WTC11 (cell line): ENCODE measurements around the gene SRR. TPM values are rescaled to one million over a fixed set of nuclear protein-coding genes. Genes with fewer than 3 reads are reported as not detected.

Experiments
- ATAC-seq: fragments of 200-7000 bp; cut with Tn5 transposase; 2 replicates; pipeline ENCODE4 v1.10.0; 2021; ENCODE audit warnings: mild to moderate bottlenecking, moderate library complexity
- CTCF ChIA-PET: fragments of 300-600 bp; sonication (Branson Sonifier 250); formaldehyde crosslinking; loops from one replicate; lab custom pipeline; 2021; ENCODE audit warnings: antibody characterized with exemption; lab: Charles Lee
- POLR2A ChIA-PET: fragments of 350-600 bp; sonication (Branson Sonifier 250); formaldehyde crosslinking; loops from one replicate; lab custom pipeline; 2021; ENCODE audit warnings: antibody characterized with exemption; lab: Charles Lee
- DNase-seq: peaks from one replicate; pipeline ENCODE4 v3.0.0; 2021; ENCODE audit warnings: low spot score
- H3K27ac Mint-ChIP-seq: 2 replicates; pipeline ENCODE4 v1.8.0; 2021; ENCODE audit warnings: mixed read lengths
- H3K27me3 Mint-ChIP-seq: 2 replicates; pipeline ENCODE4 v1.8.0; 2021; ENCODE audit warnings: low read depth, mild to moderate bottlenecking, moderate library complexity, mixed read lengths
- H3K36me3 Mint-ChIP-seq: 2 replicates; pipeline ENCODE4 v1.8.0; 2021; ENCODE audit warnings: mixed read lengths
- H3K4me1 Mint-ChIP-seq: 2 replicates; pipeline ENCODE4 v1.8.0; 2022; ENCODE audit warnings: mixed read lengths
- H3K4me3 Mint-ChIP-seq: 2 replicates; pipeline ENCODE4 v1.8.0; 2021; ENCODE audit warnings: mild to moderate bottlenecking, moderate library complexity, mixed read lengths
- H3K9me3 Mint-ChIP-seq: 2 replicates; pipeline ENCODE4 v1.8.0; 2021; ENCODE audit warnings: mixed read lengths
- CREB1 ChIP-seq: sonication (generic); formaldehyde crosslinking; IDR thresholded peaks from 2 replicates; pipeline ENCODE4 v1.8.0; 2023; ENCODE audit warnings: mild to moderate bottlenecking, missing genetic modification reagents
- CREM ChIP-seq: sonication (generic); formaldehyde crosslinking; IDR thresholded peaks from 2 replicates; pipeline ENCODE4 v1.8.1; 2022; ENCODE audit warnings: mild to moderate bottlenecking, missing genetic modification reagents, moderate library complexity
- FOXK1 ChIP-seq: sonication (generic); formaldehyde crosslinking; IDR thresholded peaks from 2 replicates; pipeline ENCODE4 v1.8.0; 2022; ENCODE audit warnings: mild to moderate bottlenecking, moderate library complexity, missing genetic modification reagents
- FOXP1 ChIP-seq: sonication (generic); formaldehyde crosslinking; IDR thresholded peaks from 2 replicates; pipeline ENCODE4 v1.8.0; 2022; ENCODE audit warnings: missing genetic modification reagents, mild to moderate bottlenecking, moderate library complexity, borderline replicate concordance
- IRF2 ChIP-seq: sonication (generic); formaldehyde crosslinking; IDR thresholded peaks from 2 replicates; pipeline ENCODE4 v1.8.0; 2022; ENCODE audit warnings: low read depth, missing genetic modification reagents, borderline replicate concordance
- SOX15 ChIP-seq: fragments of 250-450 bp; sonication (Bioruptor Pico); IDR thresholded peaks from 2 replicates; pipeline ENCODE4 v1.9.0; 2021; ENCODE audit warnings: mild to moderate bottlenecking
- TCF7 ChIP-seq: sonication (generic); formaldehyde crosslinking; IDR thresholded peaks from 2 replicates; pipeline ENCODE4 v1.8.0; 2022; ENCODE audit warnings: mild to moderate bottlenecking, low read depth, missing genetic modification reagents, moderate library complexity
- ZNF121 ChIP-seq: sonication (generic); formaldehyde crosslinking; IDR thresholded peaks from 2 replicates; pipeline ENCODE4 v1.8.0; 2023; ENCODE audit warnings: missing genetic modification reagents
- ZNF263 ChIP-seq: sonication (generic); formaldehyde crosslinking; IDR thresholded peaks from 2 replicates; pipeline ENCODE4 v1.8.1; 2022; ENCODE audit warnings: low read depth, mild to moderate bottlenecking, moderate library complexity, missing genetic modification reagents
- ZNF317 ChIP-seq: sonication (generic); formaldehyde crosslinking; IDR thresholded peaks from 2 replicates; pipeline ENCODE4 v1.8.1; 2023; ENCODE audit warnings: low read depth, mild to moderate bottlenecking, moderate library complexity, missing genetic modification reagents, borderline replicate concordance
- total RNA-seq: library from RNA; stranded (reverse); gene quantifications from 3 replicates; pipeline ENCODE4 v1.2.3, GENCODE V29; 2021
- TF ChIP-seq, protein P1 (sequence below): fragments of 250-450 bp; sonication (Bioruptor Pico); IDR thresholded peaks from 2 replicates; pipeline ENCODE4 v1.9.0; 2021; ENCODE audit warnings: moderate library complexity, mild to moderate bottlenecking, inconsistent platforms, borderline replicate concordance
- TF ChIP-seq, protein P2 (sequence below): sonication (generic); formaldehyde crosslinking; IDR thresholded peaks from 2 replicates; pipeline ENCODE4 v1.8.0; 2022; ENCODE audit warnings: mild to moderate bottlenecking, missing genetic modification reagents
- TF ChIP-seq, protein P3 (sequence below): sonication (generic); formaldehyde crosslinking; IDR thresholded peaks from 2 replicates; pipeline ENCODE4 v1.8.0; 2023; ENCODE audit warnings: missing genetic modification reagents
- TF ChIP-seq, protein P4 (sequence below): sonication (generic); formaldehyde crosslinking; IDR thresholded peaks from 2 replicates; pipeline ENCODE4 v1.8.1; 2023; ENCODE audit warnings: mild to moderate bottlenecking, missing genetic modification reagents

Gene SRR
- total RNA-seq, 1 experiment from 2014 or later: 5.1 TPM

DNA sequence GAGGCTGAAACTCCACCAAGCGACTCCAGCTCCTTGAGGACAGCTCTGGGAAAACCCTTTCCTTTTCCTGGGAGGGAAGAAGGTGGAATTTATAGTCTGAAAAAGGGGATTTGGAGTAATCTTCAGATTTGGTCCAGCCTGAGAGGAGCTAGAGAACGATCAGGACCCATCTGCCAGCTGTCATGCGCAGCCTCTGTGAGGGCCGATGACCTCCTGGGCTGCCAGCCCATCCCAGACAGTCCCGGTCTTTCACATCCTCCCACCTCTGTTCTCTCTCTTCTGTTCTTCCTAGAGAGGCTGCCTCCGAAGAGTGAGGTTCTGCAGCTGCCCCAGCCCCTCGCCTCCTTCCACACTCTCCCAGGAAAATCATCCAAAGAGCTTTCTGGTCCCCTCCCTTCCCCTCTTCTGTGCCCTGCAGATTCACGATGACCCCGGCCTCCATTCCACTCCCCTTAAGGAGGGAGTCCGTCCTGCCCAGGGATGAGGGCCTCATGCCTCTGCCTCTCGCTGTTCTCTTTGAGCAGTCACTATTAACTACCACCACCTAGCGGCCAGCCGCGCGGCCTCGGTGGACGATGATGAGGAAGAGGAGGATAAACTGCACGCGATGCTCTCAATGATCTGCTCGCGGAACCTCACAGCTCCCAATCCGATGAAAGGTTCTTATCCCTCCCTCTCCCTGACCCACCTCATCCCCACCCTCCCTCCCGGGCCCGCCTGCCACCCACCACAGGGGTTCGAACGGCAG lies 63.2 kb downstream of the SRR start:
- no peaks in the 10 kb centered on the region for H3K36me3 Mint-ChIP-seq
- ATAC-seq: peak; percentile 56
- peak overlapping the region; percentile 68; the same call in 1 of the 2 replicates for H3K27ac Mint-ChIP-seq
- H3K4me3 Mint-ChIP-seq: no peak overlapping the region
- H3K9me3 Mint-ChIP-seq: no peaks in the 10 kb centered on the region
- TF ChIP-seq ZNF121 (CRISPR knock-in tag) (no peak), IRF2 (CRISPR knock-in tag) (no peak)
- TF ChIP-seq, protein P1, sequence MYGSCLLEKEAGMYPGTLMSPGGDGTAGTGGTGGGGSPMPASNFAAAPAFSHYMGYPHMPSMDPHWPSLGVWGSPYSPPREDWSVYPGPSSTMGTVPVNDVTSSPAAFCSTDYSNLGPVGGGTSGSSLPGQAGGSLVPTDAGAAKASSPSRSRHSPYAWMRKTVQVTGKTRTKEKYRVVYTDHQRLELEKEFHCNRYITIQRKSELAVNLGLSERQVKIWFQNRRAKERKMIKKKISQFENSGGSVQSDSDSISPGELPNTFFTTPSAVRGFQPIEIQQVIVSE (CRISPR knock-in tag): no peak
- CTCF ChIA-PET: interaction anchor here (0.5 to 8.1 kb wide), 9 partner anchors 14 to 312 kb away, joined by 3 to 66 read pairs (median 20); partner anchors contain the start of genes SGSM2 and TSR1
- no peaks in the 10 kb centered on the region for H3K27me3 Mint-ChIP-seq
- peak; percentile 72 for DNase-seq
- H3K4me1 Mint-ChIP-seq: peaks cover 12% of the 10 kb centered on the region
- POLR2A ChIA-PET: no interaction called here

DNA sequence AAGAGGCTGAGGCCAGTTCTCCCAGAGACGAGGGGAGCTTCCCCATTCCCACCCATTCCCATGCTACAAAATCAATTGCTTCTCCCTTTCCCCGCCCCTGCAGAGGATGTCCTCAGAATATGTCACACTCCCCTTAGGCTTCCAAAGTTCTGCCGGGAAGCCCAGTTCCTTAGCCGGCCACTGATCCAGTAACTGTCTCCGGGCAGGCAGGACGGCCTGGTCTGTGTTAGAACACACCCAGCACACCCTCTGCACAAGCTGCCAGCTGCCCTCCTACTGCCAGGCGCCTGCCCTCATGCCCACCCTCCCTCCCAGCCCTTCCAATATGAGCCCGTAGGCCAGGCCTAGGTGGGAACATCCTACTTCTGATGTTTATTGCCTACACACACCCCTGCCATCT lies 64.6 kb downstream of the SRR start:
- H3K36me3 Mint-ChIP-seq: no peaks in the 10 kb centered on the region
- no peak for TF ChIP-seq FOXP1 (CRISPR knock-in tag)
- TF ChIP-seq TCF7: no peak
- TF ChIP-seq ZNF317: no peak
- TF ChIP-seq ZNF263: no peak
- TF ChIP-seq CREB1 (CRISPR knock-in tag): no peak
- TF ChIP-seq, protein P2, sequence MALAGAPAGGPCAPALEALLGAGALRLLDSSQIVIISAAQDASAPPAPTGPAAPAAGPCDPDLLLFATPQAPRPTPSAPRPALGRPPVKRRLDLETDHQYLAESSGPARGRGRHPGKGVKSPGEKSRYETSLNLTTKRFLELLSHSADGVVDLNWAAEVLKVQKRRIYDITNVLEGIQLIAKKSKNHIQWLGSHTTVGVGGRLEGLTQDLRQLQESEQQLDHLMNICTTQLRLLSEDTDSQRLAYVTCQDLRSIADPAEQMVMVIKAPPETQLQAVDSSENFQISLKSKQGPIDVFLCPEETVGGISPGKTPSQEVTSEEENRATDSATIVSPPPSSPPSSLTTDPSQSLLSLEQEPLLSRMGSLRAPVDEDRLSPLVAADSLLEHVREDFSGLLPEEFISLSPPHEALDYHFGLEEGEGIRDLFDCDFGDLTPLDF (CRISPR knock-in tag): no peak
- TF ChIP-seq, protein P3, sequence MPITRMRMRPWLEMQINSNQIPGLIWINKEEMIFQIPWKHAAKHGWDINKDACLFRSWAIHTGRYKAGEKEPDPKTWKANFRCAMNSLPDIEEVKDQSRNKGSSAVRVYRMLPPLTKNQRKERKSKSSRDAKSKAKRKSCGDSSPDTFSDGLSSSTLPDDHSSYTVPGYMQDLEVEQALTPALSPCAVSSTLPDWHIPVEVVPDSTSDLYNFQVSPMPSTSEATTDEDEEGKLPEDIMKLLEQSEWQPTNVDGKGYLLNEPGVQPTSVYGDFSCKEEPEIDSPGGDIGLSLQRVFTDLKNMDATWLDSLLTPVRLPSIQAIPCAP (CRISPR knock-in tag): no peak
- TF ChIP-seq, protein P4, sequence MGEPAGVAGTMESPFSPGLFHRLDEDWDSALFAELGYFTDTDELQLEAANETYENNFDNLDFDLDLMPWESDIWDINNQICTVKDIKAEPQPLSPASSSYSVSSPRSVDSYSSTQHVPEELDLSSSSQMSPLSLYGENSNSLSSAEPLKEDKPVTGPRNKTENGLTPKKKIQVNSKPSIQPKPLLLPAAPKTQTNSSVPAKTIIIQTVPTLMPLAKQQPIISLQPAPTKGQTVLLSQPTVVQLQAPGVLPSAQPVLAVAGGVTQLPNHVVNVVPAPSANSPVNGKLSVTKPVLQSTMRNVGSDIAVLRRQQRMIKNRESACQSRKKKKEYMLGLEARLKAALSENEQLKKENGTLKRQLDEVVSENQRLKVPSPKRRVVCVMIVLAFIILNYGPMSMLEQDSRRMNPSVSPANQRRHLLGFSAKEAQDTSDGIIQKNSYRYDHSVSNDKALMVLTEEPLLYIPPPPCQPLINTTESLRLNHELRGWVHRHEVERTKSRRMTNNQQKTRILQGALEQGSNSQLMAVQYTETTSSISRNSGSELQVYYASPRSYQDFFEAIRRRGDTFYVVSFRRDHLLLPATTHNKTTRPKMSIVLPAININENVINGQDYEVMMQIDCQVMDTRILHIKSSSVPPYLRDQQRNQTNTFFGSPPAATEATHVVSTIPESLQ (CRISPR knock-in tag): no peak
- TF ChIP-seq FOXK1 (CRISPR knock-in tag): no peak
- TF ChIP-seq, all 79 proteins: peak for 0
- Mint-ChIP-seq H3K4me3 (no peak overlapping the region), H3K4me1 (peaks cover 12% of the 10 kb centered on the region), H3K27ac (no peak overlapping the region), H3K27me3 (no peaks in the 10 kb centered on the region), H3K9me3 (no peaks in the 10 kb centered on the region)
- DNase-seq (no peak), ATAC-seq (no peak)
- POLR2A ChIA-PET: no interaction called here
- CTCF ChIA-PET: interaction anchor here (0.8 to 5.2 kb wide), 6 partner anchors 13 to 53 kb away, joined by 3 to 67 read pairs (median 36); partner anchors contain the start of genes SGSM2 and TSR1

DNA sequence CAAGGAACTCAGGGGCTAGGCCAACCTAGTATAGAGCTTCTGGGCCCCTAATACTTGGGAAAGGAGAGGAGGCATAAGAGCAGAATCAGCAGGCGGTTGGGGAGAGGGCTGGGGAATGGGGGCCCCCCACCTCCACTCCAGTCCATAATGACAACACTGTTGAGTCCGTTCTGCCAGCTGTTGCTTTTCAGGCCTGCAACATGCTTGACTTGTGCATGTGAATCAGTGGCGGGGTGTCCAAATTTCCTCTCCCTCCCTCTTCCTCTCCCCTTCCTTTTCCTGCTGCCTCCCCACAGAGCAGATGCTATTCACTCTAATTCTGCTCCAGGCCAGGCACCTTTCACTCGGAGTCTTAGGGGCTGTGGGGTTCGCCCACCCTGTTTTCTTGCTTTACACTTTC lies 65.3 kb downstream of the SRR start:
- no peaks in the 10 kb centered on the region for H3K27me3 Mint-ChIP-seq
- no peak for TF ChIP-seq SOX15 (CRISPR knock-in tag)
- TF ChIP-seq CREB1 (CRISPR knock-in tag): no peak
- TF ChIP-seq CREM (CRISPR knock-in tag): no peak
- POLR2A ChIA-PET: no interaction called here
- no peaks in the 10 kb centered on the region for H3K36me3 Mint-ChIP-seq
- H3K4me1 Mint-ChIP-seq: peaks cover 12% of the 10 kb centered on the region
- no peak overlapping the region for H3K27ac Mint-ChIP-seq
- DNase-seq: no peak
- no peaks in the 10 kb centered on the region for H3K9me3 Mint-ChIP-seq
- CTCF ChIA-PET: interaction anchor here (0.6 to 5.2 kb wide), 13 partner anchors 8 to 330 kb away, joined by 3 to 67 read pairs (median 7); partner anchors contain the start of genes HIC1, SGSM2 and TSR1
- ATAC-seq: no peak
- no peak overlapping the region for H3K4me3 Mint-ChIP-seq
